HEK293 (cell line): ENCODE results near the gene SMCO4.

Experiments
- RBAK ChIP-seq: fragments of 450-650 bp; formaldehyde crosslinking; IDR thresholded peaks from 2 replicates; pipeline ENCODE4 v1.5.1; 2016; ENCODE audit warnings: missing biosample characterization, missing genetic modification characterization
- ZBTB10 ChIP-seq: fragments of 450-650 bp; formaldehyde crosslinking; IDR thresholded peaks from 2 replicates; pipeline ENCODE4 v1.5.1; 2016; ENCODE audit warnings: missing biosample characterization, missing genetic modification characterization
- ZIC2 ChIP-seq: fragments of 450-650 bp; formaldehyde crosslinking; IDR thresholded peaks from 2 replicates; pipeline ENCODE4 v1.5.1; 2016; ENCODE audit warnings: missing biosample characterization, missing genetic modification characterization
- ZNF10 ChIP-seq: fragments of 450-650 bp; formaldehyde crosslinking; IDR thresholded peaks from 2 replicates; pipeline ENCODE4 v1.5.1; 2017; ENCODE audit warnings: missing biosample characterization, missing genetic modification characterization
- ZNF121 ChIP-seq: fragments of 450-650 bp; formaldehyde crosslinking; IDR thresholded peaks from 2 replicates; pipeline ENCODE4 v1.5.1; 2016; ENCODE audit warnings: missing biosample characterization, missing genetic modification characterization
- ZNF140 ChIP-seq: fragments of 450-650 bp; formaldehyde crosslinking; IDR thresholded peaks from 2 replicates; pipeline ENCODE4 v1.5.1; 2016; ENCODE audit warnings: missing biosample characterization, missing genetic modification characterization
- ZNF157 ChIP-seq: fragments of 450-650 bp; formaldehyde crosslinking; IDR thresholded peaks from 2 replicates; pipeline ENCODE4 v1.5.1; 2016; ENCODE audit warnings: missing biosample characterization, missing genetic modification characterization
- ZNF214 ChIP-seq: fragments of 450-650 bp; formaldehyde crosslinking; IDR thresholded peaks from 2 replicates; pipeline ENCODE4 v1.5.1; 2017; ENCODE audit warnings: missing biosample characterization, mild to moderate bottlenecking, missing genetic modification characterization, borderline replicate concordance
- ZNF221 ChIP-seq: fragments of 450-650 bp; formaldehyde crosslinking; IDR thresholded peaks from 2 replicates; pipeline ENCODE4 v1.5.1; 2017; ENCODE audit warnings: missing biosample characterization, missing genetic modification characterization, borderline replicate concordance
- ZNF23 ChIP-seq: fragments of 450-650 bp; formaldehyde crosslinking; IDR thresholded peaks from 2 replicates; pipeline ENCODE4 v1.5.1; 2016; ENCODE audit warnings: missing biosample characterization, missing genetic modification characterization, borderline replicate concordance
- ZNF280C ChIP-seq: fragments of 450-650 bp; formaldehyde crosslinking; IDR thresholded peaks from 2 replicates; pipeline ENCODE4 v1.5.1; 2016; ENCODE audit warnings: missing biosample characterization, missing genetic modification characterization
- ZNF324 ChIP-seq: fragments of 450-650 bp; formaldehyde crosslinking; IDR thresholded peaks from 2 replicates; pipeline ENCODE4 v1.5.1; 2016; ENCODE audit warnings: missing biosample characterization, missing genetic modification characterization
- ZNF341 ChIP-seq: fragments of 450-650 bp; formaldehyde crosslinking; IDR thresholded peaks from 2 replicates; pipeline ENCODE4; 2016; ENCODE audit warnings: low read depth, missing biosample characterization, missing genetic modification characterization
- ZNF366 ChIP-seq: fragments of 450-650 bp; formaldehyde crosslinking; conservative IDR thresholded peaks from 2 replicates; pipeline ENCODE4 v1.5.1; 2016; ENCODE audit warnings: missing biosample characterization, missing genetic modification characterization
- ZNF426 ChIP-seq: fragments of 450-650 bp; formaldehyde crosslinking; IDR thresholded peaks from 2 replicates; pipeline ENCODE4 v1.5.1; 2017; ENCODE audit warnings: missing biosample characterization, missing genetic modification characterization, mild to moderate bottlenecking, inconsistent platforms, moderate library complexity
- ZNF555 ChIP-seq: fragments of 450-650 bp; formaldehyde crosslinking; conservative IDR thresholded peaks from 2 replicates; pipeline ENCODE4 v1.5.1; 2017; ENCODE audit warnings: missing biosample characterization, mild to moderate bottlenecking, missing genetic modification characterization, inconsistent platforms
- ZNF707 ChIP-seq: fragments of 450-650 bp; formaldehyde crosslinking; IDR thresholded peaks from 2 replicates; pipeline ENCODE4 v1.5.1; 2016; ENCODE audit warnings: missing biosample characterization, missing genetic modification characterization
- ZNF768 ChIP-seq: fragments of 450-650 bp; formaldehyde crosslinking; IDR thresholded peaks from 2 replicates; pipeline ENCODE4 v1.5.1; 2018; ENCODE audit warnings: missing biosample characterization, mild to moderate bottlenecking, missing genetic modification characterization
- ZNF830 ChIP-seq: fragments of 450-650 bp; IDR thresholded peaks from 2 replicates; pipeline ENCODE4 v1.5.0; 2018; ENCODE audit warnings: missing biosample characterization, missing genetic modification characterization, low read depth, mild to moderate bottlenecking, moderate library complexity
- TF ChIP-seq, protein P1 (sequence below): fragments of 450-650 bp; formaldehyde crosslinking; IDR thresholded peaks from 2 replicates; pipeline ENCODE4 v1.5.1; 2017; ENCODE audit warnings: missing biosample characterization, missing genetic modification characterization
- TF ChIP-seq, protein P2 (sequence below): fragments of 450-650 bp; formaldehyde crosslinking; IDR thresholded peaks from 2 replicates; pipeline ENCODE4 v1.5.1; 2017; ENCODE audit warnings: missing biosample characterization, missing genetic modification characterization
- TF ChIP-seq, protein P3 (sequence below): fragments of 450-650 bp; formaldehyde crosslinking; IDR thresholded peaks from 2 replicates; pipeline ENCODE4 v1.5.1; 2016; ENCODE audit warnings: missing biosample characterization, missing genetic modification characterization
- TF ChIP-seq, protein P4 (sequence below): fragments of 450-650 bp; formaldehyde crosslinking; IDR thresholded peaks from 2 replicates; pipeline ENCODE4 v1.5.1; 2016; ENCODE audit warnings: missing biosample characterization, missing genetic modification characterization
- TF ChIP-seq, protein P5 (sequence below): fragments of 450-650 bp; formaldehyde crosslinking; IDR thresholded peaks from 2 replicates; pipeline ENCODE4 v1.5.1; 2016; ENCODE audit warnings: missing biosample characterization, missing genetic modification characterization

Gene SMCO4

DNA sequence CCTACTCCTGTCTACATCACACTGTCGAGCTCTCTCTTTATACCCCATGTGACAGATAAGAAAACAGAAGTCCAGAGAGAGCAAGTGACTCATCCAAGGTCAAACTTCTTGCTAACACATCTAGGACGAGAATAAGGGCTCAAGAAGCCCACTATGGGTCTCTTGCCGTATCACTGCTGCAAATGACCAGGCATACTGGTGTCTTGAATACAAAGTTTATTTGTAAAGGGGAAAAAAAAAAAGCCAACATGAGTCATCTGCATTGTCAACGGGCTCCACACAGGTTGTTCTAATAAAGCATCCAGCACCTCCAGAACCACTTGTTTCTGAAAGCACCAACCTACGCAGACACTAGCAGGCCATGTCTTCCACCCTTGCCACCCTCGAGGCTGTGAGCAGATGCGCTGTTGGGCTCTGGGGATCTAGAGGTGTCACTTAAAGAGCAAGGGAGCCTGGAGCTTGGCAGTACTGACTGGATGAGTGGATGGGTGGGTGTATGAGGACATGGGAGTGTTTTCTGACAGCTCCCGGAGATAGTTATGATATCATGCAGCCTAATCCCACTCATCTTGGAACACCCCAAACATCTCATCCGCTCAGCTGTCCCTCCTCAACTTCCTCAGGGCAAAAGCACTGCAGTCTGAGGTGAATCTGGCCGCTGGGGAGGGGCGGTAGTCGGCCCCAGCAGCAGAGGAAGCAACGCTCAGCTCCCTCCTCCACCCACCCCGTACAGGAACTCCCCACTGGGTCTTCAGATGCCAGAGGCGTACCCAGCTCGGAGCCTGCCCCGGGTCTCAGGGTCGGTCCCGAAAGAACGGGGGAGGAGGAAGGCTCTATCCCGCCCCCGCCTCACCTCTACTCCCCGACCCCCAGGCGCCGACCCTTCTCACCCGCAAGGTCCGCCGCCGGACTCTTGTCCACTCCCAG, 1.0 kb downstream of the SMCO4 start (continued):
- TF ChIP-seq ZIC2 (tag by site-specific recombination) (no peak), ZNF23 (tag by site-specific recombination) (no peak), ZNF121 (tag by site-specific recombination) (no peak), ZNF157 (tag by site-specific recombination) (no peak), ZNF768 (tag by site-specific recombination) (no peak), ZNF324 (tag by site-specific recombination) (no peak), ZNF221 (tag by site-specific recombination) (no peak), ZNF280C (no peak), ZNF707 (tag by site-specific recombination) (no peak), ZNF341 (peak; percentile 15; the same call in 1 of the 2 replicates), RBAK (no peak), ZNF10 (tag by site-specific recombination) (no peak), ZNF366 (tag by site-specific recombination) (0 out of 2 replicates have a peak, but pooled peaks have one; percentile 13), ZNF426 (tag by site-specific recombination) (no peak), ZNF830 (tag by site-specific recombination) (no peak), ZNF555 (tag by site-specific recombination) (no peak), ZBTB10 (tag by site-specific recombination) (no peak), ZNF140 (tag by site-specific recombination) (no peak), ZNF214 (no peak)
- TF ChIP-seq, protein P1, sequence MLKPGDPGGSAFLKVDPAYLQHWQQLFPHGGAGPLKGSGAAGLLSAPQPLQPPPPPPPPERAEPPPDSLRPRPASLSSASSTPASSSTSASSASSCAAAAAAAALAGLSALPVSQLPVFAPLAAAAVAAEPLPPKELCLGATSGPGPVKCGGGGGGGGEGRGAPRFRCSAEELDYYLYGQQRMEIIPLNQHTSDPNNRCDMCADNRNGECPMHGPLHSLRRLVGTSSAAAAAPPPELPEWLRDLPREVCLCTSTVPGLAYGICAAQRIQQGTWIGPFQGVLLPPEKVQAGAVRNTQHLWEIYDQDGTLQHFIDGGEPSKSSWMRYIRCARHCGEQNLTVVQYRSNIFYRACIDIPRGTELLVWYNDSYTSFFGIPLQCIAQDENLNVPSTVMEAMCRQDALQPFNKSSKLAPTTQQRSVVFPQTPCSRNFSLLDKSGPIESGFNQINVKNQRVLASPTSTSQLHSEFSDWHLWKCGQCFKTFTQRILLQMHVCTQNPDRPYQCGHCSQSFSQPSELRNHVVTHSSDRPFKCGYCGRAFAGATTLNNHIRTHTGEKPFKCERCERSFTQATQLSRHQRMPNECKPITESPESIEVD (tag by site-specific recombination) = no peak
- TF ChIP-seq, protein P2, sequence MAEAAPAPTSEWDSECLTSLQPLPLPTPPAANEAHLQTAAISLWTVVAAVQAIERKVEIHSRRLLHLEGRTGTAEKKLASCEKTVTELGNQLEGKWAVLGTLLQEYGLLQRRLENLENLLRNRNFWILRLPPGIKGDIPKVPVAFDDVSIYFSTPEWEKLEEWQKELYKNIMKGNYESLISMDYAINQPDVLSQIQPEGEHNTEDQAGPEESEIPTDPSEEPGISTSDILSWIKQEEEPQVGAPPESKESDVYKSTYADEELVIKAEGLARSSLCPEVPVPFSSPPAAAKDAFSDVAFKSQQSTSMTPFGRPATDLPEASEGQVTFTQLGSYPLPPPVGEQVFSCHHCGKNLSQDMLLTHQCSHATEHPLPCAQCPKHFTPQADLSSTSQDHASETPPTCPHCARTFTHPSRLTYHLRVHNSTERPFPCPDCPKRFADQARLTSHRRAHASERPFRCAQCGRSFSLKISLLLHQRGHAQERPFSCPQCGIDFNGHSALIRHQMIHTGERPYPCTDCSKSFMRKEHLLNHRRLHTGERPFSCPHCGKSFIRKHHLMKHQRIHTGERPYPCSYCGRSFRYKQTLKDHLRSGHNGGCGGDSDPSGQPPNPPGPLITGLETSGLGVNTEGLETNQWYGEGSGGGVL (tag by site-specific recombination) = peak; percentile 29; the same call in 1 of the 2 replicates
- TF ChIP-seq, protein P3, sequence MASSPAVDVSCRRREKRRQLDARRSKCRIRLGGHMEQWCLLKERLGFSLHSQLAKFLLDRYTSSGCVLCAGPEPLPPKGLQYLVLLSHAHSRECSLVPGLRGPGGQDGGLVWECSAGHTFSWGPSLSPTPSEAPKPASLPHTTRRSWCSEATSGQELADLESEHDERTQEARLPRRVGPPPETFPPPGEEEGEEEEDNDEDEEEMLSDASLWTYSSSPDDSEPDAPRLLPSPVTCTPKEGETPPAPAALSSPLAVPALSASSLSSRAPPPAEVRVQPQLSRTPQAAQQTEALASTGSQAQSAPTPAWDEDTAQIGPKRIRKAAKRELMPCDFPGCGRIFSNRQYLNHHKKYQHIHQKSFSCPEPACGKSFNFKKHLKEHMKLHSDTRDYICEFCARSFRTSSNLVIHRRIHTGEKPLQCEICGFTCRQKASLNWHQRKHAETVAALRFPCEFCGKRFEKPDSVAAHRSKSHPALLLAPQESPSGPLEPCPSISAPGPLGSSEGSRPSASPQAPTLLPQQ = 0 out of 2 replicates have a peak, but pooled peaks have one; percentile 15
- TF ChIP-seq, protein P4, sequence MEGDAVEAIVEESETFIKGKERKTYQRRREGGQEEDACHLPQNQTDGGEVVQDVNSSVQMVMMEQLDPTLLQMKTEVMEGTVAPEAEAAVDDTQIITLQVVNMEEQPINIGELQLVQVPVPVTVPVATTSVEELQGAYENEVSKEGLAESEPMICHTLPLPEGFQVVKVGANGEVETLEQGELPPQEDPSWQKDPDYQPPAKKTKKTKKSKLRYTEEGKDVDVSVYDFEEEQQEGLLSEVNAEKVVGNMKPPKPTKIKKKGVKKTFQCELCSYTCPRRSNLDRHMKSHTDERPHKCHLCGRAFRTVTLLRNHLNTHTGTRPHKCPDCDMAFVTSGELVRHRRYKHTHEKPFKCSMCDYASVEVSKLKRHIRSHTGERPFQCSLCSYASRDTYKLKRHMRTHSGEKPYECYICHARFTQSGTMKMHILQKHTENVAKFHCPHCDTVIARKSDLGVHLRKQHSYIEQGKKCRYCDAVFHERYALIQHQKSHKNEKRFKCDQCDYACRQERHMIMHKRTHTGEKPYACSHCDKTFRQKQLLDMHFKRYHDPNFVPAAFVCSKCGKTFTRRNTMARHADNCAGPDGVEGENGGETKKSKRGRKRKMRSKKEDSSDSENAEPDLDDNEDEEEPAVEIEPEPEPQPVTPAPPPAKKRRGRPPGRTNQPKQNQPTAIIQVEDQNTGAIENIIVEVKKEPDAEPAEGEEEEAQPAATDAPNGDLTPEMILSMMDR (tag by site-specific recombination) = no peak
- TF ChIP-seq, protein P5, sequence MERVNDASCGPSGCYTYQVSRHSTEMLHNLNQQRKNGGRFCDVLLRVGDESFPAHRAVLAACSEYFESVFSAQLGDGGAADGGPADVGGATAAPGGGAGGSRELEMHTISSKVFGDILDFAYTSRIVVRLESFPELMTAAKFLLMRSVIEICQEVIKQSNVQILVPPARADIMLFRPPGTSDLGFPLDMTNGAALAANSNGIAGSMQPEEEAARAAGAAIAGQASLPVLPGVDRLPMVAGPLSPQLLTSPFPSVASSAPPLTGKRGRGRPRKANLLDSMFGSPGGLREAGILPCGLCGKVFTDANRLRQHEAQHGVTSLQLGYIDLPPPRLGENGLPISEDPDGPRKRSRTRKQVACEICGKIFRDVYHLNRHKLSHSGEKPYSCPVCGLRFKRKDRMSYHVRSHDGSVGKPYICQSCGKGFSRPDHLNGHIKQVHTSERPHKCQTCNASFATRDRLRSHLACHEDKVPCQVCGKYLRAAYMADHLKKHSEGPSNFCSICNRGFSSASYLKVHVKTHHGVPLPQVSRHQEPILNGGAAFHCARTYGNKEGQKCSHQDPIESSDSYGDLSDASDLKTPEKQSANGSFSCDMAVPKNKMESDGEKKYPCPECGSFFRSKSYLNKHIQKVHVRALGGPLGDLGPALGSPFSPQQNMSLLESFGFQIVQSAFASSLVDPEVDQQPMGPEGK (tag by site-specific recombination) = 0 out of 2 replicates have a peak, but pooled peaks have one; percentile 28
